Activated CD8-positive, alpha-beta T cell treated with anti-CD3 and anti-CD28 coated beads for 36 hours (primary cell): Measurements from ENCODE around the gene CRTAC1. TPM values are rescaled to one million over a fixed set of nuclear protein-coding genes. Genes with fewer than 3 reads are reported as not detected.

Experiments used
- ATAC-seq: fragments of 200-7000 bp; cut with Tn5 transposase; one replicate; pipeline ENCODE4 v1.10.0; 2021; ENCODE audit warnings: mild to moderate bottlenecking, moderate library complexity
- CTCF ChIA-PET: fragments of 350-600 bp; sonication (Branson Sonifier 250); formaldehyde crosslinking; loops from one replicate; lab custom pipeline; 2021; ENCODE audit warnings: antibody characterized with exemption; lab: Charles Lee
- POLR2A ChIA-PET: fragments of 350-600 bp; sonication (Branson Sonifier 250); formaldehyde crosslinking; loops from one replicate; lab custom pipeline; 2021; ENCODE audit warnings: antibody characterized with exemption; lab: Charles Lee
- DNase-seq: peaks from one replicate; pipeline ENCODE4 v3.0.0-alpha.2; 2020
- H3K27ac Mint-ChIP-seq: one replicate; pipeline ENCODE4 v1.8.0; 2021; ENCODE audit warnings: mild to moderate bottlenecking, mixed read lengths
- H3K27me3 Mint-ChIP-seq: one replicate; pipeline ENCODE4 v1.8.0; 2021; ENCODE audit warnings: mixed read lengths
- H3K36me3 Mint-ChIP-seq: one replicate; pipeline ENCODE4 v1.8.0; 2021; ENCODE audit warnings: low read depth, mixed read lengths
- H3K4me1 Mint-ChIP-seq: one replicate; pipeline ENCODE4 v1.8.0; 2021; ENCODE audit warnings: low read depth, mixed read lengths
- H3K4me3 Mint-ChIP-seq: one replicate; pipeline ENCODE4 v1.8.0; 2021; ENCODE audit warnings: mild to moderate bottlenecking, moderate library complexity, mixed read lengths
- H3K9me3 Mint-ChIP-seq: one replicate; pipeline ENCODE4 v1.8.0; 2021; ENCODE audit warnings: mixed read lengths
- CTCF ChIP-seq: fragments of 200-600 bp; IDR thresholded peaks from one replicate; pipeline ENCODE4 v1.8.0; 2022; ENCODE audit warnings: antibody characterized with exemption, mild to moderate bottlenecking
- intact Hi-C: fragments of 100-400 bp; cut with micrococcal nuclease; formaldehyde crosslinking; loops from one replicate; pipeline ENCODE4 v1.10.0; 2022
- total RNA-seq, 2 experiments: library from RNA; stranded (reverse); gene quantifications; one replicate each; pipeline ENCODE4 v1.2.3, GENCODE V29; 2021

The CRTAC1 gene
- total RNA-seq, 2 experiments from 2014 or later = not detected

GRCh38 chr10:97949462-97949861 lies 81.0 kb downstream of the CRTAC1 start:
- Mint-ChIP-seq H3K27ac (no peak overlapping the region), H3K4me3 (no peak overlapping the region), H3K9me3 (peaks cover 12% of the 10 kb centered on the region), H3K4me1 (no peaks in the 10 kb centered on the region), H3K36me3 (no peaks in the 10 kb centered on the region), H3K27me3 (peaks cover 14% of the 10 kb centered on the region)
- CTCF ChIA-PET = no interaction called here
- TF ChIP-seq CTCF = no peak
- no peak for DNase-seq
- no peak for ATAC-seq
- intact Hi-C loops = no loop called here
- POLR2A ChIA-PET = no interaction called here

GRCh38 chr10:97948822-97949221 lies 81.6 kb downstream of the CRTAC1 start:
- CTCF ChIA-PET = no interaction called here

GRCh38 chr10:97944772-97945171 lies 85.6 kb downstream of the CRTAC1 start:
- H3K27ac Mint-ChIP-seq = no peak overlapping the region
- POLR2A ChIA-PET = no interaction called here

More at GRCh38 chr10:97948822-97949221, 81.6 kb downstream of the CRTAC1 start:
- Mint-ChIP-seq H3K27ac (no peak overlapping the region), H3K9me3 (peaks cover 14% of the 10 kb centered on the region), H3K27me3 (peaks cover 14% of the 10 kb centered on the region), H3K4me1 (no peaks in the 10 kb centered on the region), H3K4me3 (no peak overlapping the region), H3K36me3 (no peaks in the 10 kb centered on the region)
- DNase-seq = no peak
- POLR2A ChIA-PET = no interaction called here
- no peak for TF ChIP-seq CTCF
- no peak for ATAC-seq
- intact Hi-C loops = no loop called here

GRCh38 chr10:97943294-97943693 lies 87.1 kb downstream of the CRTAC1 start:
- ChIA-PET POLR2A (no interaction called here), CTCF (interaction anchor here (0.8 to 2.1 kb wide), 3 partner anchors 84 to 98 kb away, joined by 3 to 5 read pairs (median 4); no protein-coding TSS in a partner anchor)
- Mint-ChIP-seq H3K27ac (no peak overlapping the region), H3K4me1 (no peaks in the 10 kb centered on the region), H3K4me3 (no peak overlapping the region), H3K9me3 (peaks cover 11% of the 10 kb centered on the region), H3K27me3 (peaks cover 24% of the 10 kb centered on the region), H3K36me3 (no peaks in the 10 kb centered on the region)
- DNase-seq = no peak
- no peak for TF ChIP-seq CTCF
- ATAC-seq = no peak
- intact Hi-C loops = no loop called here

More at GRCh38 chr10:97944772-97945171, 85.6 kb downstream of the CRTAC1 start:
- intact Hi-C loops = no loop called here
- CTCF ChIA-PET = no interaction called here
- Mint-ChIP-seq H3K9me3 (peaks cover 15% of the 10 kb centered on the region), H3K4me1 (no peaks in the 10 kb centered on the region), H3K36me3 (no peaks in the 10 kb centered on the region), H3K4me3 (no peak overlapping the region), H3K27me3 (peaks cover 26% of the 10 kb centered on the region)
- no peak for TF ChIP-seq CTCF
- DNase-seq (no peak), ATAC-seq (no peak)

GRCh38 chr10:97940534-97940933 lies 89.9 kb downstream of the CRTAC1 start:
- no peak overlapping the region for H3K27ac Mint-ChIP-seq
- CTCF ChIA-PET = interaction anchor here (1.0 to 1.4 kb wide), 2 partner anchors 40 to 102 kb away, joined by 3 to 4 read pairs; no protein-coding TSS in a partner anchor
- no peaks in the 10 kb centered on the region for H3K4me1 Mint-ChIP-seq
- POLR2A ChIA-PET = no interaction called here
- H3K36me3 Mint-ChIP-seq = no peaks in the 10 kb centered on the region
- ATAC-seq (no peak), DNase-seq (no peak)
- intact Hi-C loops = no loop called here
- H3K9me3 Mint-ChIP-seq = peaks cover 9% of the 10 kb centered on the region
- peaks cover 20% of the 10 kb centered on the region for H3K27me3 Mint-ChIP-seq
- no peak overlapping the region for H3K4me3 Mint-ChIP-seq
- no peak for TF ChIP-seq CTCF
